ENCODE data around the gene FAM107A.

Gene FAM107A

GRCh38 chr3:58520403-58521335 is 56.5 kb downstream of the FAM107A start:
- Histone ChIP-seq H3K9me3 (no peaks in the 10 kb centered on the region), H3K4me1 (peaks cover 5% of the 10 kb centered on the region; the same call in 1 of the 2 replicates), H3K27me3 (ENCODE audit: low read depth) (no peaks in the 10 kb centered on the region), H3K4me3 (no peak overlapping the region), H3K36me3 (replicated peaks) (no peaks in the 10 kb centered on the region)
- in situ Hi-C loops (cut with MboI; ENCODE audit: low sequenced_read_pairs) = no loop called here
- DNase-seq (ENCODE audit: low spot score in 2 of 2) = no peak

- Histone ChIP-seq H3K4me1 (peaks cover 5% of the 10 kb centered on the region; the same call in 1 of the 2 replicates), H3K9me3 (no peaks in the 10 kb centered on the region), H3K36me3 (replicated peaks) (no peaks in the 10 kb centered on the region), H3K4me3 (no peak overlapping the region), H3K27me3 (ENCODE audit: low read depth) (no peaks in the 10 kb centered on the region)
- in situ Hi-C loops (cut with MboI; ENCODE audit: low sequenced_read_pairs) = no loop called here
- DNase-seq (ENCODE audit: low spot score in 2 of 2) = no peak
Observed at GRCh38 chr3:58519668-58520402, 57.4 kb downstream of the FAM107A start.

- Histone ChIP-seq H3K4me1 (peaks cover 4% of the 10 kb centered on the region; the same call in 1 of the 2 replicates), H3K36me3 (replicated peaks) (no peaks in the 10 kb centered on the region), H3K27me3 (ENCODE audit: low read depth) (no peaks in the 10 kb centered on the region), H3K9me3 (no peaks in the 10 kb centered on the region), H3K4me3 (no peak overlapping the region)
- in situ Hi-C loops (cut with MboI; ENCODE audit: low sequenced_read_pairs) = no loop called here
- no peak for DNase-seq (ENCODE audit: low spot score in 2 of 2)
Observed at GRCh38 chr3:58518291-58518789, 58.9 kb downstream of the FAM107A start.

DNA sequence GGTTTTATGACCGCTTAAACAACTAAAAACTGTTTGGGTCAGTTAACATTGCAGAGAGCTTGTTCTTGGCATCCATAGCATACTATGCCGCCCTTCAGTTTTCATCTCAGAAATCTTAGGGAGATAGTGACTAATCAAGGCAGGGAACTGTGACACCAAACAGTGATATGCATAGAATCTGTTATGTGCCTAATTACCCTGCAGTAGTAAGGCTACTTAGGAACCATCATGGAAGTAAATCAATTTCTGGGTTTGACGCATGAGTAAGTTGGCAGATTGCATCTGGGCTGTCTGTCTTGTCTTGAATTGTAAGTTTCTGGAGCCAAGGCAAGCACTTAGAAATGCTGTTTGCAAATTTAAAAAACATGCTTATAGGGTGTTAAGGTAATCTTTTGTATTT is 62.8 kb downstream of the FAM107A start:
- Histone ChIP-seq H3K4me3 (no peak overlapping the region), H3K27me3 (ENCODE audit: low read depth) (no peaks in the 10 kb centered on the region), H3K4me1 (no peaks in the 10 kb centered on the region), H3K9me3 (no peaks in the 10 kb centered on the region), H3K36me3 (replicated peaks) (no peaks in the 10 kb centered on the region)
- no peak for DNase-seq (ENCODE audit: low spot score in 2 of 2)
- in situ Hi-C loops (cut with MboI; ENCODE audit: low sequenced_read_pairs) = no loop called here

Data from HAP-1 (cell line).